ENCODE measurements around the gene TSLP.

TSLP gene

GRCh38 chr5:111099058-111099778, 27.7 kb downstream of the TSLP start:
- DNase-seq, result no peak

GRCh38 chr5:111106320-111106948, 34.9 kb downstream of the TSLP start:
- DNase-seq, result no peak

GRCh38 chr5:111107371-111107770, 35.9 kb downstream of the TSLP start:
- DNase-seq, result no peak

GRCh38 chr5:111111956-111112355, 40.4 kb downstream of the TSLP start:
- no peak for DNase-seq

GRCh38 chr5:111113678-111114077, 42.2 kb downstream of the TSLP start:
- no peak for DNase-seq

- no peak for DNase-seq
Observed at GRCh38 chr5:111115229-111115628, 43.7 kb downstream of the TSLP start.

GRCh38 chr5:111116550-111116949, 45.0 kb downstream of the TSLP start:
- DNase-seq, result no peak

GRCh38 chr5:111117136-111117535, 45.6 kb downstream of the TSLP start:
- DNase-seq, result no peak

GRCh38 chr5:111119221-111119620, 47.7 kb downstream of the TSLP start:
- DNase-seq, result no peak

GRCh38 chr5:111119856-111120255, 48.3 kb downstream of the TSLP start:
- no peak for DNase-seq

- no peak for DNase-seq
Observed at GRCh38 chr5:111120911-111121310, 49.4 kb downstream of the TSLP start.

- no peak for DNase-seq
Observed at GRCh38 chr5:111121926-111122325, 50.4 kb downstream of the TSLP start.

- peak; percentile 14 for DNase-seq
Observed at GRCh38 chr5:111122398-111122797, 50.9 kb downstream of the TSLP start.

GRCh38 chr5:111124793-111125192, 53.3 kb downstream of the TSLP start:
- peak; percentile 14 for DNase-seq

- DNase-seq, result no peak
Observed at GRCh38 chr5:111126896-111127295, 55.4 kb downstream of the TSLP start.
